Measurements from ENCODE around the gene GJB4.
"Not testable (repeated sequence)": the region's sequence is repeated elsewhere in the genome, so short reads cannot be mapped to it uniquely, and the experiment has no call there.

GJB4 gene

DNA sequence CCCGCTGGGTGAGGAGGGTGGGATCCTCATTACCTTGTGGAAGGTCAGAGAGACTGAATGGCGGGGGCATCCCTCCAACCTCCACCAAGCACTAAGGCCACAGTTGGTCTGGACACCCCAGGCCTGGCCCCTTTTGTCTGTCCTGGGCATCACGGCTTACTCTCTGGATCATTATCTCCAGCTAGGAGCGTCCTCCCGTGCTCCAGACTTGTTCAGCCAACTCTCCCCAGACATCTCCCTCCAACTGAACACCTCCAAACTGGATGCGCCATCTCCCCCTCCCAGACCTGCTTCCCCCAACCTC is 11.9 kb upstream of the GJB4 start:
- DNase-seq = no peak

DNA sequence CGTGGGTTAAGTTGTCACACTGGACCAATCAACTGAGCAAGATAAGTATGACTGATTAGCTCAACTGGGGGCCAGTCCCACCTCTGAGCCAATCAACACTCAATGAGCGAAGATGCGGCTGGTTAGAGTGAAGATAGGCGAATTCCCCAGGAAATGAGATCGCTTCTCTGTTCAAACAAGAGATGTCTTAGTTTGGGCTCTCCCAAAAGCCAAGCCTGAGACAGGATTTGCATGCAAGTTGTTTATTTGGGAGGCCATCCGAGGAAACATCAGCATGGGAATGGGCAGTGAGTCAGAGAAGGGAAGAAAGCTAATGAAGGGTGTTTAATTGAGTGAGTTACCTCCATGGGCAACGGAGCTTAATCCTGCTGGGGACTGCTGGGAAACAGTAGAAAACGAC is 9.5 kb upstream of the GJB4 start:
- DNase-seq = no peak

DNA sequence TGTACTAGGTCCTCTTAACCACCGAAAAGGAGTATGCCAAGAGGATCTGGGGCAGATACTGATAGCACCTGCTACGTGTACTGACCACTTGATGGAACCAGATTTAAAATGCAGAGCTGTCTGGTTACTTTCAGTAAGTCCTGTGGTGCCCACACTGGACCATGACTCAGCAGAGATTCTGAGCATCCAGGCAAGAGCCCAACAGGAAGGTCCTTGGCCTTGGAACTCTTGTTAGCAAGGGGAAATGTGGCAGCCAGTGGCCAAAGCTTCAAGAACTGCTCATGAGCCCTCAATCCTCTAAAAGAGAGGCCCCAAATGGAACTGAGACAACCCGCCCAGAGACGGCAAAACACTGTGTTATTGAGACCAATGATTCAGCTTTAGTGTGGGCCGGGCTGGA is 8.9 kb upstream of the GJB4 start:
- no peak for DNase-seq

DNA sequence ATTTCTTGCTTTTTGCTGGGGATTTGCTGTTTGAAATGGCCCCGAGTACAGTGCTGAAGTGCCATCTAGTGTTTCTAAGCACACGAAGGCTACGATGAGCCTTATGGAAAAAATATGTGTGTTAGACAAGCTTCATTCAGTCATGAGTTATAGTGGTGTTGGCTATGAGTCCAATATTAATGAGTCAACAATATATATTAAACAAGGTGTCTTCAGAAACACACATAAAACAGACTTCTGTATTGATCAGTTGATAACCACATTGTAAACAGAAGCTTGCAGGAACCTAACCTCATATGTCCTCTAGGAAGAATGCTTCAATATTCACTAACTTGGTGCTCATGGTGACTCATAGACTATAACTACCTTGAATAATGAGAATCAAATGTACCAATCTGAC is 6.4 kb upstream of the GJB4 start:
- no peak for DNase-seq

DNA sequence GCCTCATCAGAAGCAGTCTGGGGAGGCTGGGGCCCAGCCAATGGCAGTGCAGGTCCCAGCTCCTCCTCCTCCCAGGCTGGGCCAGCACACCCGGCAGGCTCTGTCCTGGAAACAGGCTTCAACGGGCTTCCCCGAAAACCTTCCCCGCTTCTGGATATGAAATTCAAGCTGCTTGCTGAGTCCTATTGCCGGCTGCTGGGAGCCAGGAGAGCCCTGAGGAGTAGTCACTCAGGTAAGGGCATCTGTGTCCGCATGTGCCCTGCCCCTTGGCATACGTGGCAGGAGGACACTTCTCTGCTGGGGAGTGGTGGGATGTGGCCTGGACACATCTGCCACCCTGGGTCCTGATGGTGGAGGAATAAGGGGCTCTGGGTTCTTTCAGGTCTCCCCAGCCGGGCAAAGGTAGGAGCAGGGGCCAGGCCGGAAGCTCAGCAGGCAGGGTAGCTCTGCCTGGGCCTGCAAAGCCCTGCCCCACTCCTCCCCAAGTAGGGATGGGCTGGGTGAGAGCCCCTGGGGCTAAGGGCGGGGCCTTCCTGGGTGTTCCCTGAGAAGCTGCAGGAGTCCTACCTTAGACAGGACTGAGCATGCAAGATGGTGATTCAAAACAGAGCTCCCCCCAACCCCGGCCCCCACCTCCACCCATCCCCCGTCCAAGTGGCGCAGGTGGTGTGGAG is 4.4 kb upstream of the GJB4 start, which contains the start of gene GJB5:
Gene GJB5 (plus strand): TSS at position 84 of the 674 bp plus-strand sequence. CDS start 2,284 bp downstream, outside the sequence.
- no peak for DNase-seq

DNA sequence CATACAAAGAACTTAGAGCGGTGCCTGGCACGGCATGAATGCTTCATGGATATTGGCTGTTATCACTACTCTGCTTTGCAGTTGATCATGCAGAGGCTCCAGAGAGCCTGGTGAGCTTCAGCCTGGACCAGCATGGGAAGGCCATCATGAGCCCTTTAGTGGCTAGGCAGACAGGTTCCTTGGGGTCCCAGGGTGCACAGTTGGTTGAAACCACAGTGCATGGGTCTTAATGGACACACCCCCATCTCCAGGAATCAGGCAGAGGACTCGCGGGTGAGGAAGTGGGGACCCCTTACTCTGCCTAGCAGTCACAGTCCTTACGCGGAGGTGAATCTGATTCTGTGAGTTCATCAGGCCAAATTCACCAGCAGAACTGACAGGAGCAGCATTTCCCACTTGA is 3.6 kb upstream of the GJB4 start:
- no peak for DNase-seq

DNA sequence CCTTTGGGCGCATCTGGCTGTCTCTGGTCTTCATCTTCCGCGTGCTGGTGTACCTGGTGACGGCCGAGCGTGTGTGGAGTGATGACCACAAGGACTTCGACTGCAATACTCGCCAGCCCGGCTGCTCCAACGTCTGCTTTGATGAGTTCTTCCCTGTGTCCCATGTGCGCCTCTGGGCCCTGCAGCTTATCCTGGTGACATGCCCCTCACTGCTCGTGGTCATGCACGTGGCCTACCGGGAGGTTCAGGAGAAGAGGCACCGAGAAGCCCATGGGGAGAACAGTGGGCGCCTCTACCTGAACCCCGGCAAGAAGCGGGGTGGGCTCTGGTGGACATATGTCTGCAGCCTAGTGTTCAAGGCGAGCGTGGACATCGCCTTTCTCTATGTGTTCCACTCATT is 2.2 kb upstream of the GJB4 start:
- no peak for DNase-seq

DNA sequence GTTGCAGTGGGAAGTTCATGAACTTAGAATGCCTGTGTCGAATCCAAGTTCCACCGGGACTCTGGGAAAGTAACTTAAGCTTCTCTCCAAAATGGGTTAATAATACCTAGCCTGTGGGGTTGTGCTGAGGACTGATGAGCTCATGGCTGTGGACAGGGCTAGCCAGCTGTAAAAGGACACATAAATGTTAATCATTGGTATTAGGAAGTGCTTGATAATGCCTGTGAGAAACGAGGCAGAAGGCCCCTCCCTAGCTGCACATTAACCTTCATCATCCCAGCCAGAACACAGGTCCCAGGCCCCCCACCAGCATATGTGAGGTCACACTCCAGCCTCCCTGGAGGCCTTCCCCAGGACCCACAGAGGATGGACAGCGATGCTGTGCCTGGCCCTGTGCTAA is 789 bp upstream of the GJB4 start:
- DNase-seq = no peak

DNA sequence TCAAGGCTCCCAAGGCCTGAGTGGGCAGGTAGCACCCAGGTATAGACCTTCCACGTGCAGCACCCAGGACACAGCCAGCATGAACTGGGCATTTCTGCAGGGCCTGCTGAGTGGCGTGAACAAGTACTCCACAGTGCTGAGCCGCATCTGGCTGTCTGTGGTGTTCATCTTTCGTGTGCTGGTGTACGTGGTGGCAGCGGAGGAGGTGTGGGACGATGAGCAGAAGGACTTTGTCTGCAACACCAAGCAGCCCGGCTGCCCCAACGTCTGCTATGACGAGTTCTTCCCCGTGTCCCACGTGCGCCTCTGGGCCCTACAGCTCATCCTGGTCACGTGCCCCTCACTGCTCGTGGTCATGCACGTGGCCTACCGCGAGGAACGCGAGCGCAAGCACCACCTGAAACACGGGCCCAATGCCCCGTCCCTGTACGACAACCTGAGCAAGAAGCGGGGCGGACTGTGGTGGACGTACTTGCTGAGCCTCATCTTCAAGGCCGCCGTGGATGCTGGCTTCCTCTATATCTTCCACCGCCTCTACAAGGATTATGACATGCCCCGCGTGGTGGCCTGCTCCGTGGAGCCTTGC is 1.7 kb downstream of the GJB4 start:
- no peak for DNase-seq

DNA sequence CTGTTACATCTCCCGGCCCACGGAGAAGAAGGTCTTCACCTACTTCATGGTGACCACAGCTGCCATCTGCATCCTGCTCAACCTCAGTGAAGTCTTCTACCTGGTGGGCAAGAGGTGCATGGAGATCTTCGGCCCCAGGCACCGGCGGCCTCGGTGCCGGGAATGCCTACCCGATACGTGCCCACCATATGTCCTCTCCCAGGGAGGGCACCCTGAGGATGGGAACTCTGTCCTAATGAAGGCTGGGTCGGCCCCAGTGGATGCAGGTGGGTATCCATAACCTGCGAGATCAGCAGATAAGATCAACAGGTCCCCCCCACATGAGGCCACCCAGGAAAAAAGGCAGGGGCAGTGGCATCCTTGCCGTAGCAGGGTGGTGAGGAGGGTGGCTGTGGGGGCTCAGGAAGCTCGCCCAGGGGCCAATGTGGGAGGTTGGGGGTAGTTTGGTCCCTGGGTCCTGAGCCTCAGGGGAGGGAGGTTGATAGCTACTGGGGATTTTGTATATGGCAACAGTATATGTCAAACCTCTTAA is 2.3 kb downstream of the GJB4 start:
- DNase-seq = no peak

DNA sequence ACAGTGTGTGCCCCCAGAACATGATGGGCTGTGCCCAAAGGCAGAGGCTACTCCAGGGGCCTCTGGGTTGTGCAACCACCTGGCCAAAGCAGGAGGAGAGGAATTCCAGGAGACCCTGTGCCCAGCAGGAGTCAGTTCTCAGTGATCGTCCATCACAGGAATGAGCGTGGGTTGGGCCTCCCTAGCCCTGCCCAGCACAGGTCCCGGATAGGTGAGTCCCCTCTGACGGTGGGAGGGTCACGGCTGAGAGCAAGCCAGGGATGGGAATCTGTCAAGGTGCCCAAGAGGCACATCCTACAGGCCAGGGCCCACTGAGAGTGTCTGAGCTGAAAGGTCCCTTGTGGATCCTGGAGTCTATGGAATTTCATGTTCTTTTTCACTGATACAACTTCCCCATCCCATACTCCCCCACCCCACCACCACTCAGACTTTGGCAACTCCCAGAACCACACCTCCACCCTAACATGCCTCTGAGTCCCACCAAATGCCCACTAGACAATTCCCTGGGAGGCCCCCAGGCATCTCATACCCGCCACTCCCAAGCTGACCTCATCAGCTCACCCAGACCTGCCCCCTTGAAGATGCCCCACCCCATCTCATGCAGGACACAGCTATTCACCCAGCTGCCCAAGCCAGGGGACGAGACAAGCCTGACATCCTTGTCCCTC is 3.1 kb downstream of the GJB4 start:
- no peak for DNase-seq

DNA sequence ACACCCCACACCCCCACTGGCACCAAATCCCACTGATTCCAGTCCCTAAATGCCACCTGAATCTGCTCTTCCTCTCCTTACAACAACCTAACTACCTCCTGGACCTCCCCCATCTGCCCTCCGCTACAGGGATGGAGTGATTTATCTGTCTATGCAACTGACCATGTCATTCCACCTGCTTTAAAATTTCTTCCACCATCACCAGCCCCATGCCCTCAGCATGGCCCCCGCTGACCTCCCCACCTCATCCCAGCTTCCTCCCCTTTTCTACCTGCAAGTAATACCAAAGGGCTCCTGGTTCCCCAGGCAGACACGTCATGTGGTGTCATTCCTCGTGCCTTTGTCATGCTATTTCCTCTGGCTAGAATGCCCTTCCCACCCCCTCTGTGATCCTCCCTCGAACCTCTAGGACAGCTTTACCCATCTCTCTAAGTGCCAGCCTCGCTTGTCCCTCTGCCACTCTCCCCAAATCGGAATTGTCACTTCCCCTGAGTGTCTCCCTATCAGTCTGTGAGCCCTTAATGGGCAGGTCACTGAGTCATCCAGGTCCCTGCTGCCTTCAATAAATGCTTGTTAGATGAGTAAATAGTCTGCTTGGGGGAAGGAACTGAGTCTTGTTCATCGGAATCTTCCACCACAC is 3.7 kb downstream of the GJB4 start:
- no peak for DNase-seq

DNA sequence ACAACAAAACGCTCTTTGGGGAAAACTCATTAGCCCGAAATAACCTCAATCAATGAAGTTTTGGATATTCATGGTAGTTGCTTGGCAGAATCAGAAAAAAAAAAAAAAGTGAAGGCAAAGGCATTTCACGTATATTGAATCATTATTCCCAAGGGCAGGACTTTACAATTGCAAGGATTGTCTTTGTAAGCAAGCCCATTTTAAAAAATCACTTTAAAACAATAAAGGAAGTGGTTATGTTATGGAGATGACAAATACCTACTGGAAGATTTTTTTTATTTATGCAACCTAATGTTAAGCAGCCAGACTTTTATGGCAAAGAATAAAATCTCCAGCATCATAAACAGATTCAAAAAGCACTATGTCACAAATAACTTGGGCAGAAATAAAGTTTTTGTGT is 9.3 kb downstream of the GJB4 start:
- no peak for DNase-seq

DNA sequence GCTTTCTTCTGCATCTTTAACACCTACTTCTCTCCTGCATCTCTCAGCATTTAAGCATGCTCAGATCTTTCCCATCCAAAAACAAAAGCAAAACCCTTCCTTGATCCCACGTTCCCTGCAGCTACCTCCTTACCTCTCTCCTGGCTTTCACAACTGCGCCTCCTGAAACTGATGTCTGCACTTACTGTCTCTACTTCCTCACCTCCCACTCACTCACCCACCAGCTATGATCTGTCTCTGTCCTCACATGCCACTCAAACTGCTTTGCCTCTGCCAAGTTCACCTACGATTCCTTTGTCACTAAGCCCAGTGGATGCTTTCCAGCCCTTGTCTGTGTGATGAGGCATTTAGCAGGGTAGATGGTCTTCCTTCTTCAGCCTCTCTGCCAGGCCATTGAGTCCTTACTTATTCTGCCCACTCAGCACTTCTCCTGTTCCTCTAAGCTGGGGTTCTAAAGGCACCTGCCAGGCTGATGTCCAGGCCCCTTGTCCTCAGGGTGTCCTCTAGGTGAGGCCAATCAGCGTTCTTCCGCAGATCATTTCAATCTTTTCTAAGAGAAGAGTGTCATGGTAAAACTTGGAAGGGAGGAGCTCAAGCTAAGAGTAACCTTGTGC is 11.5 kb downstream of the GJB4 start:
- DNase-seq = no peak

DNA sequence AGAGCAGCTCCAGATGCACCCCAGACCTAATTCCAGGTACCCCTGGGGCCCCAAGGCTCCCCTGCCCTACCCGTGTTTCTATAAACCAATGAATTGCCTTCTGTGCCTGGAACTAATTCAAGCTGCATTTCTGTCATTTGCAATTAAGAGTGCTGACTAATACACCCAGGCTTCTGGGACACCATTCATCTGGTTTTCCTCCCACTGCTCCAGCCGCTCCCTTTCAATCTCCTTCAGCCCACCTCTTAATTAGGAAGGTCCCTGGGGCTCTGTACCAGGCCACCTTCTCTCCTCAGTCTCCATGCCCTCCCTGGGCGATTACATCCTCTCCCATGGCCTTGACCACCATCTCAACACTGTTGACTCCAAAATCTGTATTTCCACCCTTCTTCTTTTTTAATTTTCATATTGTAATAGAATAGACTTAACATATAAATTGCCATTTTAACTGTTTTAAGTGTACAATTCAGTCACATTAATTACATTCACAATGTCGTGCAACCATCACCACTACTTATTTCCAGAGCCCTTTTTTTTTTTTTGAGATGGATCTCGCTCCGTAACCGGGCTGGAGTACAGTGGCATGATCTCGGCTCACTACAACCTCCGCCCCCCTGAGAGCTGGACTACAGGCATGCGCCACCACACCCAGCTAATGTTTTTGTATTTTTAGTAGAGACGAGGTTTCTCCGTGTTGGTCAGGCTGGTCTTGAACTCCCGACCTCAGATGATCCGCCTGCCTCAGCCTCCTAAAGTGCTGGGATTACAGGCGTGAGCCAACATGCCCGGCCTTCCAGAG is 12.2 kb downstream of the GJB4 start:
- DNase-seq = no peak

DNA sequence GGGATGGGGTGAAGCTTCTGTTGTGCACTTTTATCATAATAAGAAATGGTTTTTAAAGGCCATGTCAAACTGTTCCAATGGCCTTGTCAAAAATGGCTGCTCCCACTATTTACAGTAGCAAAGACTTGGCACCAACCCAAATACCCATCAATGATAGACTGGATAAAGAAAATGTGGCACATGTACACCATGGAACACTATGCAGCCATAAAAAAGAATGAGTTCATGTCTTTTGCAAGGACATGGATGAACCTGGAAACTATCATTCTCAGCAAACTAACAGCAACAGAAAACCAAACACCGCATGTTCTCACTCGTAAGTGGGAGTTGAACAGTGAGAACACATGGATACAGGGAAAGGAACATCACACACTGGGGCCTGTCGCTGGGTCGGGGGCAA is 13.6 kb downstream of the GJB4 start:
- DNase-seq = not testable (repeated sequence)

DNA sequence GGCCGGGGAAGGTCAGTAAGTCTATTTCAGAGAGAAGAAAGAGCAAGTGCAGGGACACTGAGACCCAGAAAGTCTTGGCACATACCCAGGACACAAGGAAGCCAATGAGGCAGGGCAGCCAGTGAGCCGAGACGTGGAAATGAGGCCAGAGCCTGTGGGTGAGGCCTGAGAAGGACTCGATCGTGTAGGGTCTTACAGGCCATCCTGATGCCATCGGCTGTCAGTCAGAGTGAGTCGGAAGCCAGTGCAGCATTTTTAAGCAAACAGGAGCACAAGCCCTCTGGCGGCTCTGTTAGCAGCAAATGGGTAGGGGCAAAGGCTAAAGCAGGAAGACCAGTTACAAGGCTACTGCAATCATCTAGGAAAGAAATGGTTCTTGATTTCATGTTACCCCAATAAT is 15.4 kb downstream of the GJB4 start:
- DNase-seq = no peak

DNA sequence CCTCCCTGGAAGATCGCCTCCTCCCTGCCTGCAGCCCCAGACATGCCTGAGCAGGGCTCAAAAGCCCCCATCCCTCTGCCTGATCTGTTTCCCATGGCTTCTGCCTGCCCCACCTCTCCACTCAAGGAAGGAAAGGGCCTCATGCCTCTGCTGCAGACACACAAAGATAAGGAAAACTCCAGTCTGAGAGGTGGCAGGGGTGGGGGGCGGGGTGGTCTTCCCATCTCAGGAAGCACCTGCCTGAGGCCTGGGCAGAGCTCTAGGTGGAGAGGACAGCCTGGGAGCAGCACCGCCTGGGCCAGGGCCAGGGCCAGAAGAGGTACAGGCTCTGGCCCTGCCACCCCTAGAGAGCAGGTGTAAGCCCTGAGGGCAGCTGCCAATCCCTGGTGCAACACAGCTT is 17.4 kb downstream of the GJB4 start:
- no peak for DNase-seq

DNA sequence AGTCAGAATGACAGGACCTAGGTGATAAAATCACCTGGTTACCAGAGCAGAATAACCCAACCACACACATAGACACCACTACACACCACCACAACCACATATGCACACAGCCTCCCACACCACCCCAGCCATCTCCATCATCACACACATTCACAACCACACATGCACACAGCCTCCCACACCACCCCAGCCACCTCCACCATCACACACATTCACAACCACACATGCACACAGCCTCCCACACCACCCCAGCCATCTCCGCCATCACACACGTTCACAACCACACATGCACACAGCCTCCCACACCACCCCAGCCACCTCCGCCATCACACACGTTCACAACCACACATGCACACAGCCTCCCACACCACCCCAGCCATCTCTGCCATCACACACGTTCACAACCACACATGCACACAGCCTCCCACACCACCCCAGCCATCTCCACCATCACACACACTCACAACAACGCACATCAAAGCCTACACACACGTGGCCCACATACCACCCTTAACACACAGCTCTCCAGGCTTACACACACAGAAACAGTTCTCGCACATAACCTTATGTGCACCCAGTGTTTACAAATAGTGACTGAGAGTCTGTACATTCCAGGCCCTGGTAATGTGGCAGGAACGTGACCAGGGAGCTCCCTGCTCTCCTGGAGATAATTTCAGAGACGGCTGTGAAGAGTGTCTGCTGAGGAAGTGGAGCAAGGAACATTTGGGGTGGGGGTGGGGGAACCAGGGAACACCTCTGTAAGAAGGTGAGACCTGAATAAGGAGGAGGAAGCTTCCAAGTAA is 18.2 kb downstream of the GJB4 start:
- DNase-seq = no peak

DNA sequence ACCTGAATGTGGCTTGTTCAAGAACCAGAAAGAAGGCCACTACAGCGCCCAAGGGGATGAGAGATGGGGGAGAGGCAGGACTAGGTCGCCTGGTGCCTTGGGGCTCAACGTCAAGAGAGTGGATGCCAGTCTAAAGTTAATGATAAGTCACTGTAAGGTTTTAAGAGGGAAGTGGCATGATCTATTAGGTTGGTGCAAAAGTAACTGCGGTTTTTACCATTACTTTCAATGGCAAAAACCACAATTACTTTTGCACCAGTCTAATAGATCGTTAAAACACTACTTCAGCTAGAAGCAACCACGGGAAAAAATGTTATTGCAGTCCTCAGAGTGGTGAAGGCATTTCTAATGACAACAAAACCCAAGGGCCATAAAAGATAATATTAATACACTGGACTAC is 18.8 kb downstream of the GJB4 start:
- DNase-seq = no peak

DNA sequence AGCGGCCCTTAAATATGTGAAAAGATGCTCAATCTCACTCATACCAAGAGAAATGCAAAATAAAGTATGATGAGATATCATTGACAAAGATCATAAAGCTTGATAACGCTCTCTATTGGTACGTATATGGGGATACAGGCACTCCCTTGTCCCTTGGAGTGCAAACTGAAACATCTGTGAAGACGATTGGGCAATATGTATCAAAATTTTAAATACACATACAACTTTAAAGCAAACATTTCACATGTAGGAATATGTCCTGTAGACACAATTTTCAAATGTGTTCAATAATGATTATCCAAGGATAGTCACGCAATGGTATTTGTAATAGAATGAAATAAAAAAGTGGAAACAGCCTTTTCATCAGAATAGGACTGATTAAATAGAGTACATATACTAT is 19.5 kb downstream of the GJB4 start:
- no peak for DNase-seq

DNA sequence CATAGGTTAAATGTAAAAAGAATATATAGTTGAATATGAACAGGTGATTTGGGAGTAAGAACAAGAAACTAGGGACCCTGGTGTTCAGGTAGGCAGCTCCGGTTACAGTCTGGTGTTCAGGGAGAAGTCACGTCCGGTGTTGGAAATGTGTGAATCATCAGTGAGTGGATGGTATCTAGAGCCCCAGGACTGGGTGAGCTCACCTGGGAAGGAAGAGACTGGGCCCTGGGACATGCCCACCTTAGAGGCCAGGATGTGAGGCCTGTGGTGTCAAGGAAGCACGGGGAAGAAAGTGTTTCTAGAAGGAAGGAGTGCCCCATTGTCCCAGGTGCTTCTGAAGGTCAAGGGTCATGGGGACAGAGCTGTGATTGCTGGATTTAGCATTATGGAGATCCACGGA is 20.0 kb downstream of the GJB4 start:
- no peak for DNase-seq

Data from activated gamma-delta T cell treated with Interleukin-2 at 50 U/mL for 16 hours (primary cell).